Measurements from ENCODE around the gene MRPL55.

The MRPL55 gene

GRCh38 chr1:228081144-228081543, 28.0 kb downstream of the MRPL55 start:
- no peak for TF ChIP-seq CTCF (IDR thresholded peaks at IDR 0.05; ENCODE audit: insufficient read depth, low read depth, low read length, missing control alignments)
- DNase-seq (ENCODE audit: low read depth), result no peak
- peak overlapping the region; percentile 91 for H3K4me3 ChIP-seq (ENCODE audit: low read depth, low read length)

GRCh38 chr1:228079601-228080263, 29.4 kb downstream of the MRPL55 start:
- H3K4me3 ChIP-seq (ENCODE audit: low read depth, low read length), result no peak overlapping the region
- no peak for TF ChIP-seq CTCF (IDR thresholded peaks at IDR 0.05; ENCODE audit: insufficient read depth, low read depth, low read length, missing control alignments)
- DNase-seq (ENCODE audit: low read depth), result no peak

GRCh38 chr1:228079013-228079412, 30.1 kb downstream of the MRPL55 start:
- TF ChIP-seq CTCF (IDR thresholded peaks at IDR 0.05; ENCODE audit: insufficient read depth, low read depth, low read length, missing control alignments), result no peak
- no peak overlapping the region for H3K4me3 ChIP-seq (ENCODE audit: low read depth, low read length)
- no peak for DNase-seq (ENCODE audit: low read depth)

GRCh38 chr1:228077565-228078330, 31.4 kb downstream of the MRPL55 start:
- TF ChIP-seq CTCF (IDR thresholded peaks at IDR 0.05; ENCODE audit: insufficient read depth, low read depth, low read length, missing control alignments), result no peak
- H3K4me3 ChIP-seq (ENCODE audit: low read depth, low read length), result no peak overlapping the region
- no peak for DNase-seq (ENCODE audit: low read depth)

- DNase-seq (ENCODE audit: low read depth), result no peak
- TF ChIP-seq CTCF (IDR thresholded peaks at IDR 0.05; ENCODE audit: insufficient read depth, low read depth, low read length, missing control alignments), result no peak
- H3K4me3 ChIP-seq (ENCODE audit: low read depth, low read length), result no peak overlapping the region
Measured at GRCh38 chr1:228076796-228077430, 32.2 kb downstream of the MRPL55 start.

- no peak for DNase-seq (ENCODE audit: low read depth)
- no peak overlapping the region for H3K4me3 ChIP-seq (ENCODE audit: low read depth, low read length)
- TF ChIP-seq CTCF (IDR thresholded peaks at IDR 0.05; ENCODE audit: insufficient read depth, low read depth, low read length, missing control alignments), result no peak
Measured at GRCh38 chr1:228075801-228076271, 33.3 kb downstream of the MRPL55 start.

Measured in GM12865 (cell line).